Mesodermal cell (in vitro differentiated cells): ENCODE measurements around the gene MTERF4.

Experiments used
- H3K27ac ChIP-seq: 2 replicates; pipeline ENCODE4 v1.7.0; 2013; ENCODE audit warnings: mild to moderate bottlenecking, low read depth, low read length, moderate library complexity; ENCODE audit not compliant: severe bottlenecking
- H3K36me3 ChIP-seq: 2 replicates; pipeline ENCODE4 v1.7.1; 2013; ENCODE audit warnings: mild to moderate bottlenecking, low read length, moderate library complexity; ENCODE audit not compliant: control insufficient read depth, insufficient read depth
- H3K4me1 ChIP-seq: one replicate; pipeline ENCODE4 v1.7.1; 2013; ENCODE audit warnings: mild to moderate bottlenecking, low read length; ENCODE audit not compliant: insufficient read depth, control insufficient read depth, poor library complexity, severe bottlenecking
- H3K4me3 ChIP-seq: 2 replicates; pipeline ENCODE4 v1.7.0; 2013; ENCODE audit warnings: low read length, control low read depth, mild to moderate bottlenecking; ENCODE audit not compliant: insufficient read depth, poor library complexity, severe bottlenecking; ENCODE audit errors: extremely low read depth
- H3K9me3 ChIP-seq: 2 replicates; pipeline ENCODE4 v1.7.1; 2013; ENCODE audit warnings: mild to moderate bottlenecking, low read length, moderate library complexity; ENCODE audit not compliant: control insufficient read depth
- WGBS, 2 experiments: methylation state at CpG; one replicate each; pipeline ENCODE4 v1.1.5; 2013; ENCODE audit warnings: missing lambda C conversion rate in 2 of 2; ENCODE audit not compliant: insufficient coverage in 2 of 2; 5-methylcytosine and 5-hydroxymethylcytosine counted together

Gene MTERF4

GRCh38 chr2:241133436-241133820 lies 31.3 kb upstream of the MTERF4 start:
- 87% methylated on average over 7 of the region's 10 CpGs; no CpG with 5 or more reads in 1 of the 2 experiments for WGBS, 2 experiments
- Histone ChIP-seq H3K4me3 (no peak overlapping the region), H3K36me3 (peaks cover 27% of the 10 kb centered on the region)

GRCh38 chr2:241132538-241133435 lies 30.7 kb upstream of the MTERF4 start:
- 87 to 92% methylated on average over 13 to 14 of the region's 14 CpGs for WGBS, 2 experiments
- Histone ChIP-seq H3K27ac (no peak overlapping the region), H3K36me3 (peaks cover 25% of the 10 kb centered on the region), H3K4me1 (no peaks in the 10 kb centered on the region), H3K9me3 (no peaks in the 10 kb centered on the region), H3K4me3 (no peak overlapping the region)

More at GRCh38 chr2:241133436-241133820, 31.3 kb upstream of the MTERF4 start:
- no peaks in the 10 kb centered on the region for H3K9me3 ChIP-seq
- no peak overlapping the region for H3K27ac ChIP-seq
- H3K4me1 ChIP-seq: no peaks in the 10 kb centered on the region

- Histone ChIP-seq H3K4me1 (no peaks in the 10 kb centered on the region), H3K36me3 (peaks cover 29% of the 10 kb centered on the region), H3K27ac (no peak overlapping the region), H3K4me3 (no peak overlapping the region), H3K9me3 (no peaks in the 10 kb centered on the region)
- WGBS, 2 experiments: 93 to 95% methylated on average over 6 to 7 of the region's 7 CpGs
These were observed 29.4 kb upstream of the MTERF4 start for GRCh38 chr2:241131531-241131930.

GRCh38 chr2:241130316-241130715 lies 28.2 kb upstream of the MTERF4 start:
- Histone ChIP-seq H3K9me3 (no peaks in the 10 kb centered on the region), H3K27ac (no peak overlapping the region), H3K4me3 (no peak overlapping the region), H3K4me1 (no peaks in the 10 kb centered on the region), H3K36me3 (peaks cover 24% of the 10 kb centered on the region)
- WGBS, 2 experiments: 95 to 97% methylated on average over 14 to 16 of the region's 16 CpGs

GRCh38 chr2:241129086-241129871 lies 27.2 kb upstream of the MTERF4 start:
- Histone ChIP-seq H3K36me3 (peaks cover 19% of the 10 kb centered on the region), H3K9me3 (no peaks in the 10 kb centered on the region), H3K27ac (no peak overlapping the region), H3K4me3 (no peak overlapping the region), H3K4me1 (no peaks in the 10 kb centered on the region)
- 87 to 95% methylated on average over 8 to 11 of the region's 12 CpGs for WGBS, 2 experiments

GRCh38 chr2:241128266-241128665 lies 26.2 kb upstream of the MTERF4 start:
- Histone ChIP-seq H3K4me1 (no peaks in the 10 kb centered on the region), H3K4me3 (no peak overlapping the region), H3K36me3 (peaks cover 14% of the 10 kb centered on the region), H3K9me3 (no peaks in the 10 kb centered on the region), H3K27ac (no peak overlapping the region)
- 95 to 100% methylated on average over 6 to 8 of the region's 8 CpGs for WGBS, 2 experiments

GRCh38 chr2:241126771-241127202 lies 24.7 kb upstream of the MTERF4 start:
- no peak overlapping the region for H3K4me3 ChIP-seq
- peaks cover 18% of the 10 kb centered on the region for H3K36me3 ChIP-seq
- H3K4me1 ChIP-seq: no peaks in the 10 kb centered on the region
- no peaks in the 10 kb centered on the region for H3K9me3 ChIP-seq
- no peak overlapping the region for H3K27ac ChIP-seq
- 94 to 96% methylated on average over 16 to 17 of the region's 18 CpGs for WGBS, 2 experiments

- Histone ChIP-seq H3K4me1 (no peaks in the 10 kb centered on the region), H3K9me3 (no peaks in the 10 kb centered on the region), H3K36me3 (peaks cover 18% of the 10 kb centered on the region), H3K27ac (no peak overlapping the region), H3K4me3 (no peak overlapping the region)
- 96 to 98% methylated on average over 21 of the region's 21 CpGs for WGBS, 2 experiments
These were observed 24.1 kb upstream of the MTERF4 start for GRCh38 chr2:241126201-241126611.

GRCh38 chr2:241125626-241126025 lies 23.5 kb upstream of the MTERF4 start:
- Histone ChIP-seq H3K4me1 (no peaks in the 10 kb centered on the region), H3K4me3 (no peak overlapping the region), H3K9me3 (no peaks in the 10 kb centered on the region), H3K36me3 (peaks cover 23% of the 10 kb centered on the region), H3K27ac (no peak overlapping the region)
- WGBS, 2 experiments: 95 to 99% methylated on average over 10 to 12 of the region's 13 CpGs

GRCh38 chr2:241123816-241124536 lies 21.9 kb upstream of the MTERF4 start:
- no peak overlapping the region for H3K27ac ChIP-seq
- H3K9me3 ChIP-seq: no peaks in the 10 kb centered on the region
- 91% methylated on average over 7 to 9 of the region's 16 CpGs for WGBS, 2 experiments
- H3K36me3 ChIP-seq: peaks cover 23% of the 10 kb centered on the region
- H3K4me1 ChIP-seq: no peaks in the 10 kb centered on the region
- H3K4me3 ChIP-seq: no peak overlapping the region
